Neural cell (in vitro differentiated cells): Measurements from ENCODE around the gene TMED8. TPM values are rescaled to one million over a fixed set of nuclear protein-coding genes. Genes with fewer than 3 reads are reported as not detected.

Source experiments
- H2AFZ ChIP-seq: fragments of 200-600, 300-800 bp; sonication (generic), shearing (Covaris generic); 2 replicates; pipeline ENCODE4 v1.6.0; 2014; ENCODE audit warnings: low read depth, mild to moderate bottlenecking, antibody characterized with exemption, low read length, moderate library complexity
- H3F3A ChIP-seq: fragments of 200-600 bp; shearing (Covaris generic); 2 replicates; pipeline ENCODE4 v1.6.1; 2016; ENCODE audit warnings: mild to moderate bottlenecking, moderate library complexity, mixed read lengths, antibody characterized with exemption, low read length; ENCODE audit not compliant: insufficient read depth, poor library complexity, severe bottlenecking
- H3K27ac ChIP-seq: fragments of 200-600, 300-800 bp; sonication (generic), shearing (Covaris generic); 2 replicates; pipeline ENCODE4 v1.5.1; 2014; ENCODE audit warnings: mild to moderate bottlenecking, low read length, moderate library complexity
- H3K27me3 ChIP-seq: fragments of 300-800, 200-600 bp; sonication (generic), shearing (Covaris generic); 2 replicates; pipeline ENCODE4 v1.6.0; 2014; ENCODE audit warnings: mild to moderate bottlenecking, low read depth, low read length, moderate library complexity; ENCODE audit not compliant: insufficient read depth
- H3K36me3 ChIP-seq: fragments of 300-800, 200-600 bp; sonication (generic), shearing (Covaris generic); 2 replicates; pipeline ENCODE4 v1.5.1; 2014; ENCODE audit warnings: mild to moderate bottlenecking, antibody characterized with exemption, low read length, moderate library complexity; ENCODE audit not compliant: insufficient read depth
- H3K4me2 ChIP-seq: fragments of 300-800, 200-600 bp; sonication (generic), shearing (Covaris generic); 2 replicates; pipeline ENCODE4 v1.6.0; 2014; ENCODE audit warnings: mild to moderate bottlenecking, low read length
- H3K4me3 ChIP-seq: fragments of 300-800, 200-600 bp; sonication (generic), shearing (Covaris generic); 2 replicates; pipeline ENCODE4 v1.5.1; 2014; ENCODE audit warnings: mild to moderate bottlenecking, low read length, moderate library complexity
- H3K79me2 ChIP-seq: fragments of 200-600 bp; shearing (Covaris generic); replicated peaks from 2 replicates; pipeline ENCODE4 v1.6.0; 2014; ENCODE audit warnings: mild to moderate bottlenecking, low read length, moderate library complexity; ENCODE audit not compliant: insufficient read depth
- H3K9ac ChIP-seq: fragments of 300-800, 200-600 bp; sonication (generic), shearing (Covaris generic); 2 replicates; pipeline ENCODE4 v1.6.1; 2016; ENCODE audit warnings: mild to moderate bottlenecking, low read length, mixed read lengths
- H3K9me2 ChIP-seq: fragments of 200-600 bp; shearing (Covaris generic); 2 replicates; pipeline ENCODE4 v1.6.1; 2016; ENCODE audit warnings: mild to moderate bottlenecking, low read length, mixed read lengths; ENCODE audit not compliant: insufficient read depth
- H3K9me3 ChIP-seq: fragments of 200-600, 300-800 bp; sonication (generic), shearing (Covaris generic); 2 replicates; pipeline ENCODE4 v1.6.1; 2016; ENCODE audit warnings: mild to moderate bottlenecking, mixed run types, low read length, moderate library complexity, mixed read lengths
- H4K20me1 ChIP-seq: fragments of 200-600 bp; shearing (Covaris generic); 2 replicates; pipeline ENCODE4 v1.6.1; 2016; ENCODE audit warnings: mild to moderate bottlenecking, mixed run types; ENCODE audit not compliant: insufficient read depth
- CTCF ChIP-seq: fragments of 450-650 bp; IDR thresholded peaks from 2 replicates; pipeline ENCODE4 v1.5.1; 2014; ENCODE audit warnings: antibody characterized with exemption, mild to moderate bottlenecking, moderate library complexity; ENCODE audit not compliant: poor library complexity, severe bottlenecking
- EP300 ChIP-seq: fragments of 450-650 bp; conservative IDR thresholded peaks from 2 replicates; pipeline ENCODE4 v1.6.1; 2014; ENCODE audit warnings: antibody characterized with exemption, mild to moderate bottlenecking, moderate library complexity; ENCODE audit not compliant: poor library complexity, severe bottlenecking
- EZH2 ChIP-seq: fragments of 200-600, 300-800 bp; shearing (Covaris generic), sonication (generic); IDR thresholded peaks from 2 replicates; pipeline ENCODE4 v1.6.1; 2014; ENCODE audit warnings: antibody characterized with exemption, low read length, borderline replicate concordance, mild to moderate bottlenecking; ENCODE audit not compliant: insufficient read depth, poor library complexity, severe bottlenecking
- MXI1 ChIP-seq: fragments of 450-650 bp; conservative IDR thresholded peaks from 2 replicates; pipeline ENCODE4 v1.6.1; 2014; ENCODE audit warnings: antibody characterized with exemption, mild to moderate bottlenecking; ENCODE audit not compliant: poor library complexity, severe bottlenecking
- POLR2AphosphoS5 ChIP-seq: IDR thresholded peaks from 2 replicates; pipeline ENCODE4 v1.6.1; 2012
- RAD21 ChIP-seq: fragments of 450-650 bp; conservative IDR thresholded peaks from 2 replicates; pipeline ENCODE4 v1.6.1; 2014; ENCODE audit warnings: antibody characterized with exemption, mild to moderate bottlenecking, moderate library complexity
- TAF1 ChIP-seq: IDR thresholded peaks from 2 replicates; pipeline ENCODE4 v1.6.1; 2012; ENCODE audit warnings: low read depth
- polyA plus RNA-seq: library from polyadenylated mRNA; depleted of rRNA; stranded (reverse); fragments of >200 nt; gene quantifications from 2 replicates; pipeline ENCODE4 v1.2.3, GENCODE V29; 2014
- TF ChIP-seq, protein P1 (sequence below): IDR thresholded peaks from 2 replicates; pipeline ENCODE4 v1.6.1; 2012; ENCODE audit warnings: borderline replicate concordance

Gene TMED8
- polyA plus RNA-seq, 1 donor from 2014 or later, result 16.5 TPM

GRCh38 chr14:77327111-77327510, 49.8 kb downstream of the TMED8 start:
- Histone ChIP-seq H4K20me1 (no peaks in the 10 kb centered on the region), H2AFZ (no peak overlapping the region), H3F3A (no peaks in the 10 kb centered on the region), H3K36me3 (no peaks in the 10 kb centered on the region), H3K27me3 (no peaks in the 10 kb centered on the region), H3K4me2 (no peak overlapping the region), H3K27ac (no peak overlapping the region), H3K9me2 (no peaks in the 10 kb centered on the region), H3K9ac (no peak overlapping the region), H3K79me2 (no peaks in the 10 kb centered on the region), H3K4me3 (no peak overlapping the region), H3K9me3 (no peaks in the 10 kb centered on the region)
- TF ChIP-seq MXI1, result no peak

DNA sequence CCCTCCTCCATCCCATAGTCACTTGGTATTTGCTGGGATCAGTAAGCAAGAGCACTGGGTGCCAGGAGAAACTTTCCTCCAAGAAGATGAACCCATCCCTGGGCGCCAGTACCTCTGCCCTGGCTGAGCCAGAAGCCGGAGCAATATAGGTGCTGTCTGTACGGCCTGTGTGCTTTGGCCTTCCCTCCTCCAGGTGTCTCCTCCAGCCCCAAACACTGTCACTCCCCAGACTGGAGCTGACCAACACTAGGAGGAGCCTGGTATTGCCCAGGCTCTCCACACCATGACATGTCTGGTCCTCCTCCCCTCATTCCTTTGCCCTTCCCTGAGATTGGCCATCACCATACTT, 51.2 kb downstream of the TMED8 start:
- Histone ChIP-seq H2AFZ (no peak overlapping the region), H3K9me3 (no peaks in the 10 kb centered on the region), H3K27ac (no peak overlapping the region), H3K9ac (no peak overlapping the region), H4K20me1 (no peaks in the 10 kb centered on the region), H3K79me2 (no peaks in the 10 kb centered on the region), H3K4me2 (no peak overlapping the region), H3K27me3 (no peaks in the 10 kb centered on the region), H3K36me3 (no peaks in the 10 kb centered on the region), H3K9me2 (no peaks in the 10 kb centered on the region), H3F3A (no peaks in the 10 kb centered on the region), H3K4me3 (no peak overlapping the region)
- TF ChIP-seq MXI1, result no peak
- TF ChIP-seq, protein P1, sequence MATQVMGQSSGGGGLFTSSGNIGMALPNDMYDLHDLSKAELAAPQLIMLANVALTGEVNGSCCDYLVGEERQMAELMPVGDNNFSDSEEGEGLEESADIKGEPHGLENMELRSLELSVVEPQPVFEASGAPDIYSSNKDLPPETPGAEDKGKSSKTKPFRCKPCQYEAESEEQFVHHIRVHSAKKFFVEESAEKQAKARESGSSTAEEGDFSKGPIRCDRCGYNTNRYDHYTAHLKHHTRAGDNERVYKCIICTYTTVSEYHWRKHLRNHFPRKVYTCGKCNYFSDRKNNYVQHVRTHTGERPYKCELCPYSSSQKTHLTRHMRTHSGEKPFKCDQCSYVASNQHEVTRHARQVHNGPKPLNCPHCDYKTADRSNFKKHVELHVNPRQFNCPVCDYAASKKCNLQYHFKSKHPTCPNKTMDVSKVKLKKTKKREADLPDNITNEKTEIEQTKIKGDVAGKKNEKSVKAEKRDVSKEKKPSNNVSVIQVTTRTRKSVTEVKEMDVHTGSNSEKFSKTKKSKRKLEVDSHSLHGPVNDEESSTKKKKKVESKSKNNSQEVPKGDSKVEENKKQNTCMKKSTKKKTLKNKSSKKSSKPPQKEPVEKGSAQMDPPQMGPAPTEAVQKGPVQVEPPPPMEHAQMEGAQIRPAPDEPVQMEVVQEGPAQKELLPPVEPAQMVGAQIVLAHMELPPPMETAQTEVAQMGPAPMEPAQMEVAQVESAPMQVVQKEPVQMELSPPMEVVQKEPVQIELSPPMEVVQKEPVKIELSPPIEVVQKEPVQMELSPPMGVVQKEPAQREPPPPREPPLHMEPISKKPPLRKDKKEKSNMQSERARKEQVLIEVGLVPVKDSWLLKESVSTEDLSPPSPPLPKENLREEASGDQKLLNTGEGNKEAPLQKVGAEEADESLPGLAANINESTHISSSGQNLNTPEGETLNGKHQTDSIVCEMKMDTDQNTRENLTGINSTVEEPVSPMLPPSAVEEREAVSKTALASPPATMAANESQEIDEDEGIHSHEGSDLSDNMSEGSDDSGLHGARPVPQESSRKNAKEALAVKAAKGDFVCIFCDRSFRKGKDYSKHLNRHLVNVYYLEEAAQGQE, result no peak
- no peak for TF ChIP-seq EZH2
- TF ChIP-seq POLR2AphosphoS5, result no peak
- no peak for TF ChIP-seq CTCF
- TF ChIP-seq EP300, result no peak
- TF ChIP-seq TAF1, result no peak
- no peak for TF ChIP-seq RAD21
